Activated CD4-positive, alpha-beta T cell treated with anti-CD3 and anti-CD28 coated beads, Interleukin-2, amount 50 U/mL, for 1 hour (primary cell): ENCODE results near the gene NRN1L.
"Not testable (repeated sequence)": the region's sequence is repeated elsewhere in the genome, so short reads cannot be mapped to it uniquely, and the experiment has no call there.

Experiments
- DNase-seq: peaks from one replicate; pipeline ENCODE4 v3.0.0-alpha.2; 2020

The NRN1L gene

DNA sequence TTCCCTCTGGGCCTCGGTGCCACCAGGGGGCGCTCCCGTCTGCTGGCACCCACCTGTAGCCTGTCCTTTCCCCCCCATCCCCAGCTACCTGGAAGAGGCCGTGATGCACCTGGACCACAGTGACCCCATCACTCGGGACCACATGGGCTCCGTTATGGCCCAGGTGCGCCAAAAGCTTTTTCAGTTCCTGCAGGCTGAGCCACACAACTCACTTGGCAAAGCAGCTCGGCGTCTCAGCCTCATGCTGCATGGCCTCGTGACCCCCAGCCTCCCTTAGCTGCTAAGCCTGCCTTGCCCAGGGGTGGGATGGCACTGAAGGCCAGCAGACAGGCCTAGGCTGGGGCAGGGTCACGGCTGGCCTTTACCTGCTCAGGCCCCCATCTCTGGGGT is 818 bp upstream of the NRN1L start:
- peak; percentile 77 for DNase-seq

DNA sequence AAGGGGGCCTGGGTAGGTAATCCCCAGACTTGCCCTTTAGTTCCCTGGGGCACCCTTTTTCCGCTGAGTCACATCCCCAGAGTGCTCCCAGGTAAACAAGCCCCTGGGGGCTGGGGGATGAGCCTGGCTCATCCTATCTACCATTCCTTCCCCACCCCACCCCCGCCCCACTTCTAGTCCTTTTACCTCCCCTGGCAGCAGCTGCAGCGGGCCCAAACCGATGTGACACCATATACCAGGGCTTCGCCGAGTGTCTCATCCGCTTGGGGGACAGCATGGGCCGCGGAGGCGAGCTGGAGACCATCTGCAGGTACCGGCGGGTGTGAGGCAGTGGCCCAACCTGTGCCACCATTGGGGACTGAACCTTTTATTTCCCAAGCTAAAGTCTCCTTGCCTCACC is 860 bp downstream of the NRN1L start:
- no peak for DNase-seq

DNA sequence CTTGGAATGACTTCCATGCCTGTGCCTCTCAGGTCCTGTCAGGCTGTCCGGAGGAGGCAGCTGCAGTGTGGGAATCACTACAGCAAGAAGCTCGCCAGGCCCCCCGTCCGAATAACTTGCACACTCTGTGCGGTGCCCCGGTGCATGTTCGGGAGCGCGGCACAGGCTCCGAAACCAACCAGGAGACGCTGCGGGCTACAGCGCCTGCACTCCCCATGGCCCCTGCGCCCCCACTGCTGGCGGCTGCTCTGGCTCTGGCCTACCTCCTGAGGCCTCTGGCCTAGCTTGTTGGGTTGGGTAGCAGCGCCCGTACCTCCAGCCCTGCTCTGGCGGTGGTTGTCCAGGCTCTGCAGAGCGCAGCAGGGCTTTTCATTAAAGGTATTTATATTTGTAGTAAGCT is 1.3 kb downstream of the NRN1L start:
- no peak for DNase-seq

DNA sequence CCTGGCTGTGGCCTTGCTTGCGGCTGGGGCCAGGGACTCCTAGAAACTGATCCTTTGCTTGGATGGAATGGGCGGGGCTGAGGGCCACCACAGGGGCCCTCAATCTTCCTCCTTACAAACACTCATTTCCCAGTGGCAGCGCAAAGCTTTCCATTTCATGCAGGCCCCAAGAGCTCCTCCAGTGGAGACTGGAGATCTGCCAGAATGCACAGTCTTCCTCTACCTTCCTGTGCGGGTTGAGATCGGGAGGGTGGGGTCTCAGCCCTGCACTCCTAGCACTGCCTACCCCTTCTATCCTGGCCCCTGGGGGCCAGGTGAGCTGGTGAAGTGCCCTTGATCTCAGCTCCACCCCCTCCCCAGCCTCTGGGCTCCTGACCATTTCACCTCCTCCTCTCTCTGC is 1.7 kb downstream of the NRN1L start:
- no peak for DNase-seq

DNA sequence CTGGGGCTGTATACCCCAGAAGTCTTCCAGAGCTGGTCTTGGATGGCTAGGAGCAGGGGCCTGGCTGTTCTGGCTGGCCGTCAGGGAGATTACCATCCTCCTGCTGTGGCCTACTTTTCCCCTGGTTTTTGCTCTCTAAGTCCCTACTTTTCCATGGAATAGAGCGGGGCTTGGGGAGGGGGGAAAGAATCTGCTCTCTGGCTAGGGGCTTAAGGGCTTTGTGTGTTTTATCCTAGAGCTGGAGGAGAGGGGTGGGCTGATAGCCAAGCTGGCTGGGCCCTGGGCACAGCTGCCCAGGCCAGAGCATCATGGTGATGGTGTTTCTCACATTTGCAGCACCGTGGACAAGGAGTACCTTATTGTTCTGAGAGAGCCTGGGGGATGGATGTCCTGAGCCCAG is 3.6 kb downstream of the NRN1L start:
- no peak for DNase-seq

DNA sequence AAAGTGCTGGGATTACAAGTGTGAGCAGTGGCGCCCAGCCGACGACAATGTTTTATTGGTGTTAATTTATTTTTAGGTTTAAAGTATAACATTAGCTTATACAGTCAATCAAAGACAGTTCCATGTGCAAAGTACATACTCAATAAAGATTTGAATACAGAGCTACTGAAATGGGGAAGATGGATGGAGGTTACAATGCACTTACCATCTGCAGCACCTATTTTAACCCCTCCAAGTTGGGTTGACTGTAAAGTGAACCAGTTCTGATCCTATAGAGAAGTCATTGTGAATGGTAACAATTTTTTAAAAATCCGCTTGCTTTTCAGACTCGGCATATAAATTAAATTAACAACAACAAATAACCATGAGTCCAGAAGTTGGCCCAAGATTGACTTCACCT is 7.7 kb downstream of the NRN1L start:
- DNase-seq: no peak

DNA sequence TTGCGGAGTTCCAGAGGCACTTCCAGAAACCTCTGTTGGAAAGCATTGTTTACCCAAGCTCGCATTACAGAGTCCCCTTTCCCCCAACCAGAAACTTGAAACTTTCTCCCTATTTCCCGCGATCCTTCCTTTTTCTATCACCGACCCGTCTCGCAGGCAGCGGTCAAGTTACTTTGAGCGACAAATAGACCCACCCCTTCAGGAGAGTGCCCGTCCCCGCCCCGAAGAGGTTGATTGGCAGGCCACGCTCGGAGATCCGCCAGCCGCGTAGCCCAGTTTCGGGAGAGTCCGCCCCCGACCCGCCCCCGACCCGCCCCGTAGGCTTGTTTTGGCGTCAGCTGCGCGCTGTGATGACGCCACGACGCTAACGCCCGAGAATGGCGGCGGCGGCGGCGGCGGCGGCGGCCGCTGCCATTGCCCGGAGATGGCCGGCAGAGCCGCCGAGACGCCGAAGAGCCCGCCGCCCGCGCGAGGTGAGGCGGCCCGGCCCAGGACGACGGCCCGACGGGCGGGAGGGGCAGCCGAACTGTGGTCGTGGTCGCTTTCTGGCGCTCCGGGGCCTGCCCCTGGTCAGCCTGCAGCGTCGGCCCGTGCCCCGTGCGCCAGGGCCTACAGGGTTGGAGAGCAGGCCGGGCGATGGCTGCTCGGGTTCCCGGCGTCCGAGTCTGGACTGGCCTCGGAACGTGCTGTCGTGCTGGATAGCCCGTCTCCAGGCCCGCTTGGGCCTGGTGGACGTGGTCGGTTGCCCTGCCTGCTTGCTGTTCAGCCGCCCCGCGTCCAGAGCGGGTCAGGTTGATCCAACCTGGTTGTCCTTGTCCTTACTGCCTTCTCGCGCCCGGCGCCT is 8.4 kb downstream of the NRN1L start, which contains the start of gene PSKH1:
Gene PSKH1, plus strand, starts transcription at position 356 of the 844 bp plus-strand sequence. CDS start 15,496 bp downstream, outside the sequence.
- peak; percentile 93 for DNase-seq

DNA sequence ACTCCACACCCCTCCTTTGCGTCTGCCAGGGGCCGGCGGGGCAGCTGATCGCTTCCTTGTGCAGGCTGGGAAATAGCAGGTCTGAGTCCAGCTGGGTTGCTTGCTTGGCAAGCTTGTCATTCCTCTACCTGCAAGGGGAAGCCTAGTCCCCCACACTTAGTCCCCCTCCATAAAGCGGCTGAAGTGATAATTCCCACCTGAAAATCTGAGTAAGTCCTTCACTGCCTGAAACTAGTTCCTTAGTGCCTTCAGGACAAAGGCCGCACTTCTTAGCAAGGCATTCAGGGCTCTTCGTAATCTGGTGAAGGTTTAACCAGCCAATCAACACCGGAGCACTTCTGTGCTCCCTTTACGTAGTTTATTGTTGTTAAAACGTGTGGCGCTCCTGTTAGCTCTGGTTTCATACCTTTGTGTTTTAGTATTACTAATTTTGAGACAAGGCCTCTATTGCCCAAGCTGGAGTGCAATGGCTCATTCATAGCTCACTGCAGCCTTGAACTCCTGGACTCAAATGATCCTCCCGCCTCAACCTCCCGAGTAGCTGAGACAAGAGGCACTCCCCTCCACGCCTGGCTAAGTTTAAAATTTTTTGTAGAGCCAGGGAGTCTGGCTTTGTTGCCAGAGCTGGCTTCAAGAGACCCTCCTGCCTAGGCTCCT is 9.2 kb downstream of the NRN1L start:
- DNase-seq: no peak

DNA sequence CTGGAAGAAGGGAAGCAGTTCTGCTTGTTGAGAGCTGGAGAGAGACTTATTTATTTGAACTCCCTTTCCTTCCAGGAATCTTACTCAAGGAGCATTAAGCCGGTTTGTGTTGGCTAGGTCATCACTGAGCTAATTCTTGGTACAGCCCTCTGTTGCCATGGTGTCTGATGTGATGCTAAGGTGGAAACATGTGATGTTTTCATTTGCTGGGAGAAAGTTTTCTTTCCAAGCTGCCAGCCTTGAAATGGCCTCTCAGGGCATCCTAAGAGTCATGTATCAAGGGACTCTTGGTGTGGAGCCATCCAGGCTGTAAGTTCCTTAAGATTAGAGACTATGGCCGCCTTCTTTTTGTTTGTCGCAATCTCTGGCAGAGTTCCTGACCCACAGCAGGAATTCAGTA is 12.5 kb downstream of the NRN1L start:
- no peak for DNase-seq

DNA sequence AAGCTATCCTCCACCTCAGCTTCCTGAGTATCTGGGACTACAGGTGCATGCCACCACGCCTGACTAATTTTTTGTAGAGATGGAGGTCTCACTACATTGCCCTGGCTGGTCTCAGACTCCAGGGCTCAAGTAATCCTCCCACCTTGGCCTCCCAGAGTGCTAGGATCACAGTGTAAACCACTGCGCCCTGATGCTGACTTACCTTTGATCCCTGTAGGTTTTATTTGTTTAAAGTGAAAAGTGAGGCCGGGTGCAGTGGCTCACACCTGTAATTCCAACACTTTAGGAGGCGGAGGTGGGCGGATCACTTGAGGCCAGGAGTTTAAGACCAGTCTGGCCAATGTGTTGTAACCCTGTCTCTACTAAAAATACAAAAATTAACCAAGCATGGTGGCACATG is 17.0 kb downstream of the NRN1L start:
- DNase-seq: no peak

DNA sequence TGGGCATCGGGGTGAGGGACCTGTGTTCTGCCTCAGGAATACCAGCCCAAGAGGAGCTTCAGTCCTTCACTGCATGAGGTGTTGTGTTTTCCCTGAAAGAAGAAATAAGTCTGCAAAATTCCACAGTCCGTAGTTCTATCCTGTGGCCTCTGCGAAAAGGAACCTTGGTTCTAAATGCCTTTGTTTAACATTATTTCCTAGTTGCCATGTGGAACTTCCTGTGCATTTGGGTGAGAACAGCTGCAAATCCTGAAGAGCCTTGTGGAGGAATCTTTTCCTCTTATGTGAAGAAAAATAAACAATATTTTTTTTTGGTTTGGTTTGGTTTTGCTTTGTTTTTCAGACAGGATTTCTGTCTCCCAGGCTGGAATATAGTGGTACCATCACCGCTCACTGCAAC is 18.1 kb downstream of the NRN1L start:
- no peak for DNase-seq

DNA sequence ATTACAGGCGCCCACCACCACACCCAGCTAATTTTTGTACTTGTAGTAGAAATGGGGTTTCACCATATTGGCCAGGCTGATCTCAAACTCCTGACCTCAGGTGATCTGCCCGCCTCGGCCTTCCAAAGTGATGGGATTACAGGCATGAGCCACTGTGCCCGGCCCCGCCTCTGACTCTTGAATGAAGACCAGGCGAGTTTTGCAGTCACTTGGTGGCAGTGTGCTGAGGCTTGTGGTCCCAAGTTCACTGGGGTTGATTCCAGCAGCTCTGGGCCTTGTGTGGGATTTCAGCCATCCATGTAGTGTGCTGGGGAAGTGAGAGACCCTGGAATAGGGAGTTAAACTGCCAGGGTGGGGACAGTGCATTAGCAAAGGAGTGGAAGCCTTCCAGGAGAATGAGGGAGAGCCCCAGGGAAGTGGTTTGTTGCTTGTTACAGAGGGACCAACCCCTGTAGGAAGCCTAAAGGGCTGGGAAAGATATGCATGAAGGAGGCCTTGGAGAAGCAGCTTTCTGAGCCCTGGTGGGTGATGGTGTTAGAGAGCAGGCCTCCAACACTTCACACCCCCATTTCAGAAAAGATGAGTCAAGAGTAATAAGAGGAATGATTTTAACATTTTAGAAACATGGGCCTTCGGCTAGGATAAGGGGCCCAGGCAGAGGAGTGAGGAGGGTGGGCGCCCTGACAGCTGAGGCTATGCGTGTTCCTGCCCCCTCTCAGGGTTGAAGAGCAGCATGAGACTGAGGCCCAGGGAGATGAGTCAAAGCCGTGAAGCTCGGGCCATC is 22.9 kb downstream of the NRN1L start:
- no peak for DNase-seq

DNA sequence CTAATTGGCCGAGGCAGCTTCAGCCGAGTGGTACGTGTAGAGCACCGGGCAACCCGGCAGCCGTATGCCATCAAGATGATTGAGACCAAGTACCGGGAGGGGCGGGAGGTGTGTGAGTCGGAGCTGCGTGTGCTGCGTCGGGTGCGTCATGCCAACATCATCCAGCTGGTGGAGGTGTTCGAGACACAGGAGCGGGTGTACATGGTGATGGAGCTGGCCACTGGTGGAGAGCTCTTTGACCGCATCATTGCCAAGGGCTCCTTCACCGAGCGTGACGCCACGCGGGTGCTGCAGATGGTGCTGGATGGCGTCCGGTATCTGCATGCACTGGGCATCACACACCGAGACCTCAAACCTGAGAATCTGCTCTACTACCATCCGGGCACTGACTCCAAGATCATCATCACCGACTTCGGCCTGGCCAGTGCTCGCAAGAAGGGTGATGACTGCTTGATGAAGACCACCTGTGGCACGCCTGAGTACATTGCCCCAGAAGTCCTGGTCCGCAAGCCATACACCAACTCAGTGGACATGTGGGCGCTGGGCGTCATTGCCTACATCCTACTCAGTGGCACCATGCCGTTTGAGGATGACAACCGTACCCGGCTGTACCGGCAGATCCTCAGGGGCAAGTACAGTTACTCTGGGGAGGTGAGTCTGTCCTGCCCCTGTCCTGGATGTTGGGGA is 24.5 kb downstream of the NRN1L start:
- DNase-seq: no peak

DNA sequence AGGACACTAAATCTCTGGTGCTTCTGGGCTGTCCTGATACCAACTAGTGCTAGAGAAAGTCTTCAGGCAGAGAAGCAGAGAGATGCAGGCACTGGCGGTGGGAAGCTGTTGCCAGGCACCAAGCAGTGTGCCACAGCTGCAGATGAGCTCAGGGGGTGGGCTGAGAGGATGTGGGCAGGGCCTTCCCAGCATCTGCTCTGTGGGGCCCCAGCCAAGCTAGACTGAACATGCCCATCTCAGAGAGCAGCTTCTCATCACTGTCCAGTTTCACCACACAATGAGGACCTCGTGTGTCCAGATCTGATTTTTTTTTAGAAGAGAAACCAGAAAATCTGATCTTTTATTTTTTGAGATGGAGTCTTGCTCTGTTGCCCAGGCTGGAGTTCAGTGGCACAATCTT is 25.5 kb downstream of the NRN1L start:
- DNase-seq: no peak

DNA sequence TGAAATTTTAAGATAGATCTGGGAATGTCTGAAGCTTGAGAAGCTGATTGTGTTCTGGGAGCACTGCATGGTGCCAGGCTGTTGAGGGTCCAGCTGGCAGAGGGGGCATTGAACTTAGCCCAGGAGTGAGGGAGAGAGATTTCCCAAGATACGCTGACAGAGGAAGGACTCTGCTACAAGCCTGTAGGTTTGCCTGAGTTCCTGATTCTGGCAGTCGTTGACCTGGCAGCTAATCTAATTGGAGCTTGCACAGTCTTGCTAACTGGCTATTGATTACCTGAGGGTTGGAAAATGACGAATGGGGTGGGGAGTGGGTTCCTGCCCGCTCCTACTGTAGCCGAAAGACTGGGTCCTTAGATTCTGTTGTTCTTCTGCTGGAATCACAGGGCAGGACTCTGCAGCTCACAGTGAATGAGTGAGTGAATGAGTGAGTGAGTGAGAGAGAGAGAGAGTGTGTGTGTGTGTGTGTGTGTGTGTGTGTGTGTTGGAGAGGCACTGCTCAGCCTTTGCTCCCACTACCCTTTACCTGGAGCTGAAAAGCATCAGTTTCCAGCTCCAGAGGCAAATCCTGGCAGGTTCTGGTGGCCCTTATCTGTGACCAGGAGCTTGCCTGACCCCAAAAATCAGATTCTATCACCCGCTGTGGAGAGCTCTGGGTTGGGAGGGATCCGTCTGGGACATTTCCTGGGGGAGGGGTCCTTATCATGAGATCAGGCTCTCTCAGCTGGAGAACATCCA is 30.2 kb downstream of the NRN1L start:
- no peak for DNase-seq

DNA sequence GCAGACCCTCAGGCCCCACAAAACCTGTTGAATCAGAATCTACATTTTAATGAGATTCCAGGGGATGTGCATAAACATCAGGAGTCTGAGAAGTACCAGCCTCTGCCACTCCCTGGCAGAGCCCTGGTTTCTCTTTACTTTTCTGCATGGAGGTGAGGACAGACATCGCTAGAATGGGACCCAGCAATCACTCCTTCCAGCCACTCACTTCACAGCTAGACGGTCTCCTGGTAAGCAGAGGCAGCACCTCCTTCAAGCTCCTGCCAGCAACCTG is 30.7 kb downstream of the NRN1L start:
- DNase-seq: not testable (repeated sequence)

DNA sequence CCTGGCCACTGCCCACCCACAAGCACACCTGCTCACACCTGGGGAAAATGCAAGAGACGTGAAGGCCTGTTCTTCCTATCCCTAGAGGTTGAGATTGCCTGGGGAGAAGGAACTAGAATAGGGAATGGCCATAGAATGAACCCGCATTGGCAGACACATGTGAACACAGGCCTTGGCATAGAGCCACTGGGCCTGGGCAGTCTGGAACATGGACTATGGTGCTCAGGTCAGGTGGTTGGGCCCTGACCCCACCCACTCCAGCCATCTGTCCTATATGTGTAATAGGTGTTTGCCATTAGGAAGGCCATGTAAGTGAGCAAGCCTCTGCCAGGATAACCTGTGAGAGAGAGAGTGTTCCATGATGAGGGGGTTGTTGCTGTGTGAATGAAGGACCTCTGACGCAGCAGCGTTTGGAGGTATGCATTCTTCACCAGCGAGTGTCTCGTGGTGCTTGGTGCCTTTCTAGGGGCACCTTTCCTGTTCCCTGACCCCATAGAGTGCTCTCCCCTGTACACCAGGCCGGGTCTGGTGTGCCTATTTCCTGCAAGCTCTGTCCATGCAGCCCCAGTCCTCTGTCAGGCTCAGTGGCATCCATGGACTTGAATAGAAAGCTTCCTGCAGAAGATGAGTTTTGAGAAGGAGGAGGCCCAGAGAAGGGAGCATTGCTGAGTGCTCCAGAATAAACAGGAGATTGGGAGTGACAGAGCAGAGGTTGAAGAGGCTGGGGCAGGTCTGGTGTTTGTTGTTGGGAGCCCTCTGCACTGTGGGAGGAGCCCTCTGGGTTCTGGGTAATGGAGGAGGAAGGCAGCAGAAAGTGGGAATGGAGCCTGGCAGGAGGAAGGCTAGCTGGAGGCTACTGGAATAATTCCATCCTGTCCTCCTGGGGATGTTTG is 31.4 kb downstream of the NRN1L start:
- no peak for DNase-seq

DNA sequence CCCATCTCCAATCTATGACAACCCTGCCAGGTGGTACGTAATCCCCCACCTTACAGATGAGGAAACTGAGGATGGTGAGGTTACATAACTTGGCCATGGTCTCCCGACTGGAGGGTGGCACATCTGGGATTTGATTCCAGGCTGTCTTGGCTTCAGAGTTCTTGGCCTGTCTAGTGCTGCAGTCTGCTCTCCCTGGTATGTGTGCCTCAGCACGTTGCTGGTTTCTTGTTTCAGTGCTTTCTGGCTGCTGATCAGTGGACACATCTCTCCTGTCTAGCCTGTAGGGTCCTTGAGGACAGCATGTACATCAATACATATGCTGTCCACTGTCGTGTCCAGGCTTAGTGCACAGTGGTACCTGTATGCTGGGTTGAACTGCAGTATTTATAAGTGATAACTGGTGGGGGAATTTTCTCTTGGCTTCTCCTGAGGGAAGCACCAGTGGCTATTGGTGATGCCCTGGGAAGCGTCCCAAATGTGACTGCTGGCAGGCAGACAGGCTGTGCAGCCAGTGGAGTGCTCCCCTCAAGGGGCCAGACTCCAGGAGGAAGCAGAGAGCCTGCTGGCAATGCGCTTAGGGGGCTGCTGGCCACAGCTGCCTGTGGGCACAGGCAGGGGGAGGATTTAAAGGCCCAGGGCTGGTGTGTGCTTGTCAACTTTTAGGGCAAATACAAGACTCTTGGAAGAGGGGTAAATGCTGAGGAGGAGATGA is 32.6 kb downstream of the NRN1L start:
- DNase-seq: no peak

DNA sequence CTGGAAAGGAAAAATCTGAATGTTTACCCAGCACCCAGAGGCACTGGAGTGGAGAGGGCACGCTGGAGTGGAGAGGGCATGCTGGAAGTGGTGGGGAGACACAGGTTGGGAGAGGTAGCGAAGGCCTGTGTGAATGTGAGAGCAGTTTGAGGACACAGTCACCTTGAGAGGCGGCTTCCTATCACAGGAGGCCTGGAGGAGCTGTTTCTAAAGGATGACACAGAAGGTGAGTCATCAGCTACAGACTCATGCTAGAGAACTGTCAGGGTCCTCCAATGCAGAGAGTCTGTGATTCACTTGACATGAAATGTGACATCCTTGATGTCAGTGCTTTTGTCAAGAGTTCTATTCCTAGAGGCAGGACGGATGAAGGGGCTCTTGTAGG is 33.2 kb downstream of the NRN1L start:
- DNase-seq: no peak

DNA sequence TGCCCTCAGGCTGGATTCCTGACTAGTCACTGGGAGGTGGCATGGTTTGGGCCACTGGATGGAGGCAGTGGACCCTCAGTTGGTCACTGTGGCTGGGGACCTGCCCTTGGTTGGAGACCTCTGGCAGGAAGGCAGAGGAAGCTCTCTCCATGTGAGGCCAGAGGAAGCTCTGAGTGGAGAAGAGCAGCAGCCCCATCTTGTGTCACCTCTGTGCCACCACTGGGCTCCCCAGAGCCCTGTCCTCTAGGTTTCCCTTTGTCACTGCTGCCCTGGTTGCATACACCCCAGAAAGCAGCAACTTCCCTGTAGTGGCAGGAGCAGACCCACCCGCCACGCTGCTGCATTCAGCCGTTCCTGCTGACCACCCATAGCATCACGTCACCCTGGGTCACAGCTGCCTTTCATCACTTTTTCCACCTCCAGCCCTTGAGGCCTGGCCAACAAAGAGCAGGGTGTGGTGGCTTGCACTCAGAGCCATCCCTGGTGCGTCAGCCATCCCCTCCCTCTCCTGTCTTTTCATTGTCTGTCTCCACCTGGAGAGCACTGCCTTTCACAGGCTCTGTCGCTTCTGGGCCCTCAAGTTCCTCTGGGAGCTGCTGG is 35.0 kb downstream of the NRN1L start:
- DNase-seq: no peak

DNA sequence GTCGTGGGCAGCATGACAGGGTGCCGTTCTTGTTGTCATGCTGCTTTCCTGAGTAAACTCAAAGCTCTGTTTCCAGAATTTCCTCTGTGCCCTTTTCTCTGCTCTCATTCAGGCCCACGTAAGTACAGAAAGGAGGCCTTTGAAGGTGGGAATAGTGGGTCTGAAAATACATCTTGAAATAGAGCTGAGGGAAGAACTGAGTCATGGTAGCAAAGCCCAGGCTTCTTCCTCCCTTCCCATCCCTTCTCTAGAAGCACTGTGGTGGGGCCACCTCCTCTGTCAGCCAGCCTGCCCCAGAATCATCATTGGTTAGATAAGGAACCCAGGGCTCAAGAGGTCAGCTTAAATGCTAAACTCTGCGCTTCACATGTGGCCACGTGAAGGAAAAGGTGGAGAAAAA is 37.5 kb downstream of the NRN1L start:
- DNase-seq: no peak
